ENCODE data around the gene IL25.

GRCh38 chr14:23384364-23385080 lies 11.9 kb downstream of the IL25 start:
- no peak for TF ChIP-seq CTCF (IDR thresholded peaks at IDR 0.05; ENCODE audit: low read length)
- TF ChIP-seq EZH2 (IDR thresholded peaks at IDR 0.05; ENCODE audit: borderline replicate concordance, low read length), result no peak

Measured in OCI-LY1 (cell line).